AG09319 (cell line): Measurements from ENCODE around the gene FSD2.
A peak's percentile ranks its signal among the peaks of the same experiment; 100 is the strongest.

Experiments
- DNase-seq: peaks from one replicate; pipeline ENCODE4 v3.0.0-alpha.2; 2010; ENCODE audit warnings: low read depth; ENCODE audit errors: extremely low read depth
- TF ChIP-seq, protein P1 (sequence below): IDR thresholded peaks from 2 replicates; pipeline ENCODE4 v1.5.1; 2011; ENCODE audit warnings: low read depth, mild to moderate bottlenecking, inconsistent platforms, low read length, moderate library complexity

Gene FSD2

GRCh38 chr15:82764740-82765139 is 41.1 kb downstream of the FSD2 start:
- TF ChIP-seq, protein P1, sequence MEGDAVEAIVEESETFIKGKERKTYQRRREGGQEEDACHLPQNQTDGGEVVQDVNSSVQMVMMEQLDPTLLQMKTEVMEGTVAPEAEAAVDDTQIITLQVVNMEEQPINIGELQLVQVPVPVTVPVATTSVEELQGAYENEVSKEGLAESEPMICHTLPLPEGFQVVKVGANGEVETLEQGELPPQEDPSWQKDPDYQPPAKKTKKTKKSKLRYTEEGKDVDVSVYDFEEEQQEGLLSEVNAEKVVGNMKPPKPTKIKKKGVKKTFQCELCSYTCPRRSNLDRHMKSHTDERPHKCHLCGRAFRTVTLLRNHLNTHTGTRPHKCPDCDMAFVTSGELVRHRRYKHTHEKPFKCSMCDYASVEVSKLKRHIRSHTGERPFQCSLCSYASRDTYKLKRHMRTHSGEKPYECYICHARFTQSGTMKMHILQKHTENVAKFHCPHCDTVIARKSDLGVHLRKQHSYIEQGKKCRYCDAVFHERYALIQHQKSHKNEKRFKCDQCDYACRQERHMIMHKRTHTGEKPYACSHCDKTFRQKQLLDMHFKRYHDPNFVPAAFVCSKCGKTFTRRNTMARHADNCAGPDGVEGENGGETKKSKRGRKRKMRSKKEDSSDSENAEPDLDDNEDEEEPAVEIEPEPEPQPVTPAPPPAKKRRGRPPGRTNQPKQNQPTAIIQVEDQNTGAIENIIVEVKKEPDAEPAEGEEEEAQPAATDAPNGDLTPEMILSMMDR = no peak
- DNase-seq = no peak

DNA sequence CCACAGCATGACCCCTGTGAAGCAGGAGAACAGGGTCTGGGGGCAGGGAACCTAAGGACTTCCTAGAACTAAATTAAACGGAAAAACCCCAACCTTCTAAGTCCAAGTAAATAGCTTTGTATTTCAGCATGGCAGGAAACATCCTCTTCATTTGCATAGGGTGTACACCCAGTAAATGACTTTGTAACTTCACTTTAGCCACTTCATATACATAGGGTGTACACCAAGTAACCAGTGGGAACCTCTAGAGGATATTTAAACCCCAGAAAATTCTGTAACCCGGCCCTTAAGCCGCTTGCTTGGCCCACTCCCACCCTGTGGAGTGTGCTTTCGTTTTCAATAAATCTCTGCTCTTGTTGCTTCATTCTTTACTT is 41.8 kb downstream of the FSD2 start:
- no peak for DNase-seq
- TF ChIP-seq, protein P1 = no peak

DNA sequence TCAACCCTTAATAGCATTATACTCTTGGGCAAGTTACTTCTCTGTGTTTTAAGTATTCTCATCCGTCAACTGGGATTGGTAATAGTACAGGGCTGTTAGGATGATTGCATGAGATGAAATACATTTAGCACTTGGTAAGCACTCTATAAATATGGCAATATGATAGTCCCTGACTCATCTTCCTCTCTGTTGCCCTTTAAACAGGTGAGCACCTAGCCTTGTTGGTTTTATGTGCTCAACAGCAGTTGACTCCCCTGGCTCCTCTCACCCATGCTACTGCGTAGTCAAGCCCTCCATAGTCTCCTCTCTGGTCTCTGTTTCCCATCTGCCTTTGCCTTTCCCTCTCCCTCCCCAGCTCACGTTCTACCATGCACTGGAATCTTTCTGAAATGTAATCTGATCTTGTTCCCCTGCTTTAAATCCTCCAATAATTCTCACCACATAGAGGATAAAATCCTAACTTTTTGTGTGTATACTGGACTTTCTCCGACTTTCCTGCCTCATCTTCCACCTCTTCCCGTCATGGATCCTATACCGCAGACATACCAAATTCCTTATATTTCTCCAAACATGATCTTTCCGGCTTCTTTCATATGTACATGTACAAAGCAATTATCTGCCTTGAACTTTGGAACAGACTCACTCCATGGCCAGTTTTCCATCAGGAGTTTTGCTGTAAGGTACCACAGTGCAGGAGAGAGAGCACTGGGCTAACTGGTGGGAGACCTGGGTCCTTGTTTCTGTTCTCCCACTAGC is 42.3 kb downstream of the FSD2 start:
- TF ChIP-seq, protein P1 = no peak
- DNase-seq = no peak

- DNase-seq = no peak
- TF ChIP-seq, protein P1 = no peak
These were observed 54.6 kb downstream of the FSD2 start for GRCh38 chr15:82751308-82751707.

- no peak for DNase-seq
- TF ChIP-seq, protein P1 = no peak
These were observed 55.1 kb downstream of the FSD2 start for GRCh38 chr15:82750831-82751180.

DNA sequence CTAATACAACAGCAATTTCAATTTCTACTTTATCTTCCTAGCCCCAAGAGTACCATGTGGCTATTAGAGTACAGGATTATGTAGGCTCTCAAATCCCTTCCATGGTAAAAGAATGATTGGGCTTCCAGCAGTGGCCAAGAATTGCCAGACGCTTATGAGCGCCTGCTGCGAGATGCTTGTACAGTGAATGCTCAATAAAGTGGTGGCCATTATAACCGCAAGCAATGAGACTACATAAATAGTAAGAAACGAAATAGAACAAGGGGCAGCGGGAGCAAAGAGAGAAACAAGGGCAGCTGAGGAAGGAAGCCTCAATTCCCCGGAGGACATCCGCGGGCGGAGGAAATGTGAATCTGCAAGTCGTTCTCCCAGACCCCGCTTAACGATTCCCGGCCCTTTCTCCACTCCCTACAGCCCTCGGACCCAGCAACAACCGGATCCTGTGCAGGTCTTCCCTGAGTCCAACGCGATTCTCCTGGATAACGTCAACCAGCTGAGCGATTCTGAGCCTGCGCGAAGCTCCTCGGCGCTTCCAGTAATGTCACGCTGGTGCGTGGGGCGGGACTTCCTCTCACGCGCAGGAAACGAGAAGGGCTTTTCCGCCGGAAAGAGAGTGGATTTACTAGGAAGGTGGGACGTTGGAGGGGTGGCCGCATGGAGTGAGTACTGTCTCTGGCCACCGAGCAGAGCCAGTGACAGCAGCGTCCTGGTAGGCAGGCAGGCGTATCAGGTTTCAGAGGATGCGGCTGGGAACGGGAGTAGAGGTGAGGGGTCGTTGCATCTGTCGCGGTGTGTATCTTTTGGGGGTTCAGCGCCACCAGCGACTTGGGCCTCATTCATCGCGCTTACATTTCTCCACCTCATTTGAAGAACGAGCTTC is 55.7 kb downstream of the FSD2 start:
- TF ChIP-seq, protein P1 = no peak
- peak; percentile 82 for DNase-seq

DNA sequence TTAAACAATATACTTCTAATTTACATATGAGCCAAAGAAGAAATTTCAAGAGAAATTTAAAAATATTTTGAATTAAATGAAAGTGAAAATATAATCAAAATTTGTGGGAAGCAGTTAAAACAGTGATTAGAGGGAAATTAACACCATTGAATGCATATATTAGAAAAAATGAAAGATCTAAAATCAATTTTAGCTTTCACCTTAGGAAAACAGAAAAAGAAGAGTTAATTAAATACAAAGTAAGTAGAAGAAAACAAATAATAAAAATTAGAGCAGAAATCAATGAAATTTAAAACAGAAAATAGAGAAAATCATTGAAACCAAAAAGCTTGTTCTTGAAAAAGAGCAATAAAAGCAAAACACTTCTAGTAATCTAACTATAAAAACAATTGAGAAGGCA is 57.6 kb downstream of the FSD2 start:
- TF ChIP-seq, protein P1 = no peak
- DNase-seq = no peak
